Mesodermal cell (in vitro differentiated cells): ENCODE results near the gene ABHD8.

Experiments
- H3K27ac ChIP-seq: 2 replicates; pipeline ENCODE4 v1.7.0; 2013; ENCODE audit warnings: mild to moderate bottlenecking, low read depth, low read length, moderate library complexity; ENCODE audit not compliant: severe bottlenecking
- H3K36me3 ChIP-seq: 2 replicates; pipeline ENCODE4 v1.7.1; 2013; ENCODE audit warnings: mild to moderate bottlenecking, low read length, moderate library complexity; ENCODE audit not compliant: control insufficient read depth, insufficient read depth
- H3K4me1 ChIP-seq: one replicate; pipeline ENCODE4 v1.7.1; 2013; ENCODE audit warnings: mild to moderate bottlenecking, low read length; ENCODE audit not compliant: insufficient read depth, control insufficient read depth, poor library complexity, severe bottlenecking
- H3K4me3 ChIP-seq: 2 replicates; pipeline ENCODE4 v1.7.0; 2013; ENCODE audit warnings: low read length, control low read depth, mild to moderate bottlenecking; ENCODE audit not compliant: insufficient read depth, poor library complexity, severe bottlenecking; ENCODE audit errors: extremely low read depth
- H3K9me3 ChIP-seq: 2 replicates; pipeline ENCODE4 v1.7.1; 2013; ENCODE audit warnings: mild to moderate bottlenecking, low read length, moderate library complexity; ENCODE audit not compliant: control insufficient read depth
- WGBS, 2 experiments: methylation state at CpG; one replicate each; pipeline ENCODE4 v1.1.5; 2013; ENCODE audit warnings: missing lambda C conversion rate in 2 of 2; ENCODE audit not compliant: insufficient coverage in 2 of 2; 5-methylcytosine and 5-hydroxymethylcytosine counted together

The ABHD8 gene

DNA sequence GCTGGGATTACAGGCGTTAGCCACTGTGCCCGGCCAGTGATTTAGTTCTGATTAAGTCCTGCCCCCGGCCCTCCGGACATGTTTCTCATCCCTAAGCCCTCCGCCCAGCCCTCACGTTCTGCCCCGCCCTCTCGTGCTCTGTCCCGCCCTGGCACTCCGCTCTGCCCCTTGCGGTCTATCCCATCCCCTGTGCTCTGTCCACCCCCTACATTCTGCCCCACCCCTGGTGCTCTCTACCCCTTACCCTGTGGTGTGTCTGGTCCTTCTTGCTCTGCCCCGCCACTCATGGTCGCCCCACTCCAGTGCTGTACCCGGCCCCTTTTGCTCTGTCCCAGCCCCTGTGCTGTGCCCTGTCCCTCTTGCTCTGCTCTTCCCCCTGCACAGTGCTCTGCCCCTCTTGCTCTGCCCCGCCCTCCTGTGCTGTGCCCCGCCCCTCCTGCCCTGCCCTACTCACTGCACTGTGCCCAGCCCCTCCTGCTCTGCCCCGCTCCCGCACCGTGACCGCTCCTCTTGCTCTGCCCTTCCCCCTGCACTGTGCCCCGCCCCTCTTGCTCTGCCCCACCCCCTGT, 37.2 kb upstream of the ABHD8 start:
- 49 to 59% methylated on average over 13 to 20 of the region's 21 CpGs for WGBS, 2 experiments
- no peak overlapping the region for H3K4me3 ChIP-seq
- H3K4me1 ChIP-seq, result no peaks in the 10 kb centered on the region
- no peaks in the 10 kb centered on the region for H3K9me3 ChIP-seq
- peaks cover 35% of the 10 kb centered on the region for H3K36me3 ChIP-seq
- H3K27ac ChIP-seq, result no peak overlapping the region

DNA sequence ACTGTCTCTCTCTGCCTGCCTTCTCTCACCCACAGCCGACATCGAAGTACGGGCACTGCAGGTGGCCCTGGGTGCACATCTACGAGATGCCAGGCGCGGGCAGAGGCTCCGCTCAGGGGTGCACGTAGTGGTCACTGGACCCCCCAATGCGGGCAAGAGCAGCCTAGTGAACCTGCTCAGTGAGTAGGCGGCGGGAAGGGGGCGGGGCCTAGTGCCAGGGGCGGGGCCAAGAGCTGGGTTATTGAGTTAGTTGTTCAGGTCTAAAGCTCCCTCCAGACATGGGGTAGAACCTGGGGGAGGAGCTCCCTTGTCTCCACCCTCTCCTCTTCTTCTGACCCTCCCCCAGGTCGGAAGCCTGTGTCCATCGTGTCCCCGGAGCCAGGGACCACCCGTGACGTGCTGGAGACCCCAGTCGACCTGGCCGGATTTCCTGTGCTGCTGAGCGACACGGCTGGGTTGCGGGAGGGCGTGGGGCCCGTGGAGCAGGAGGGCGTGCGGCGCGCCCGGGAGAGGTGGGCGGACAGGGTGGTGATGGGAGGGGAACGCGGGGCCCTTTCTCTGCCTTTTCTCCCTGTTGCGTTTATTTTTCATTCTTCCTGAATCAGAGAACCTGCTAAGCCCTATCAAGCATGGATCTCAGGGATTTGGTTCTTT, 36.0 kb upstream of the ABHD8 start:
- no peak overlapping the region for H3K4me3 ChIP-seq
- H3K9me3 ChIP-seq, result no peaks in the 10 kb centered on the region
- peaks cover 35% of the 10 kb centered on the region for H3K36me3 ChIP-seq
- WGBS, 2 experiments, result 96 to 99% methylated on average over 12 to 27 of the region's 34 CpGs
- H3K27ac ChIP-seq, result no peak overlapping the region
- H3K4me1 ChIP-seq, result no peaks in the 10 kb centered on the region

DNA sequence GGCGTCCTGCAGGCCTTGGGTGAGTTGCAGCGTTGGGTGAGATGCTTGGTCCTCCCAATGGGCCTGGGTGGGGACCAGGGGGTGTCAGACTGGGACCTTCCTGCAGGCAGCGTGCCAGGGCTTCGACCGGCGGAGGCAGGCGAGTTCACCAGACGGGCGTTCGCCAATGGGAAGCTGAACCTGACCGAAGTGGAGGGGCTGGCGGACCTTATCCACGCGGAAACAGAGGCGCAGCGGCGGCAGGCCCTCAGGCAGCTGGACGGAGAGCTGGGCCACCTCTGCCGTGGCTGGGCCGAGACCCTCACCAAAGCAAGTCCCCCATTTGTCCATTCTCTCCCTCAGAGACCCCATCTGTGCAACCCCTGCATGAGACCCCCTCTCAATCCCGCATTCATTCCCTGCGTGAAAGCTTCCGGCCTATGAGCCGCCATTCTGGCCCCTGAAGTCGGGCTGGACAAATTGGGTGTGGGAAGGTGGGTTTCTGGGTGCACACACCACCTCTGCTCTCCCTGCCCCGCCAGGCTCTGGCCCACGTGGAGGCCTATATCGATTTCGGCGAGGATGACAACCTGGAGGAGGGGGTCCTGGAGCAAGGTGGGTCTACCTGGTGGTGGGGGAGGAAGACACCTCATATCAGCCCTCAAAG, 35.3 kb upstream of the ABHD8 start:
- peak overlapping the region; percentile 83 for H3K4me3 ChIP-seq
- peaks cover 29% of the 10 kb centered on the region for H3K36me3 ChIP-seq
- no peaks in the 10 kb centered on the region for H3K9me3 ChIP-seq
- H3K4me1 ChIP-seq, result no peaks in the 10 kb centered on the region
- WGBS, 2 experiments, result 96% methylated on average over 22 to 26 of the region's 30 CpGs
- H3K27ac ChIP-seq, result no peak overlapping the region

DNA sequence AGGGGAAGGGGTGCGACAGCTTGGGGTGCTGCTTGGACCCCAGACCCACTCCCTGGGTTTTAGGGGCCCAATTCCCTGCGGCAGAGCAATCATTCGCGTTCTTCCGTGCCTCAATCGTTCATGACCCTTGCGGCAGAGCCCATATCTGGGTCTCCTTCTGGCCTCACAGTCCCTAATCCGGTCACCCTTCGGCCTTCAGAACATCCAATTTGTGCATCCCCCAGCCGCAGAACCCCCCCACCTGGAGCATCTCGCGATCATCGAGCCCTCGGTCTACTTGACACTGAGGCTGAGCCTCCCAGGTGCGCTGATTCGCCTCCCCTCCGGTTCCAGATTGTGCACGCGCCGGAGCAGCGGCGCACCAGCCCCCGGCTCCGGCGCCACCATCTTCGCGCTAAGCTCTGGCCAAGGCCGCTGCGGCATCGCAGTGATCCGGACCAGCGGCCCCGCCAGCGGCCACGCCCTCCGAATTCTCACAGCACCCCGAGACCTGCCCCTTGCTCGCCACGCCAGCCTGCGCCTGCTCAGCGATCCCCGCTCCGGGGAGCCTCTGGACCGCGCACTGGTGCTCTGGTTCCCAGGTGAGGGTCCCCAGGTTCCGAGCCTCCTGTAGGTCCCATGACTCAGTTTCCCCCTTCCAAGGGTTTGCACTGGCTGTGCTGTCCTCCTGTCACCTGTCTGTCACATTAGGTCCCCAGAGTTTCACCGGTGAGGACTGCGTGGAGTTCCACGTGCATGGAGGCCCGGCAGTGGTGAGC, 34.6 kb upstream of the ABHD8 start:
- Histone ChIP-seq H3K27ac (no peak overlapping the region), H3K36me3 (peaks cover 34% of the 10 kb centered on the region), H3K4me1 (no peaks in the 10 kb centered on the region), H3K4me3 (peak overlapping the region; percentile 83), H3K9me3 (no peaks in the 10 kb centered on the region)
- WGBS, 2 experiments, result 10 to 11% methylated on average over 41 to 47 of the region's 50 CpGs

DNA sequence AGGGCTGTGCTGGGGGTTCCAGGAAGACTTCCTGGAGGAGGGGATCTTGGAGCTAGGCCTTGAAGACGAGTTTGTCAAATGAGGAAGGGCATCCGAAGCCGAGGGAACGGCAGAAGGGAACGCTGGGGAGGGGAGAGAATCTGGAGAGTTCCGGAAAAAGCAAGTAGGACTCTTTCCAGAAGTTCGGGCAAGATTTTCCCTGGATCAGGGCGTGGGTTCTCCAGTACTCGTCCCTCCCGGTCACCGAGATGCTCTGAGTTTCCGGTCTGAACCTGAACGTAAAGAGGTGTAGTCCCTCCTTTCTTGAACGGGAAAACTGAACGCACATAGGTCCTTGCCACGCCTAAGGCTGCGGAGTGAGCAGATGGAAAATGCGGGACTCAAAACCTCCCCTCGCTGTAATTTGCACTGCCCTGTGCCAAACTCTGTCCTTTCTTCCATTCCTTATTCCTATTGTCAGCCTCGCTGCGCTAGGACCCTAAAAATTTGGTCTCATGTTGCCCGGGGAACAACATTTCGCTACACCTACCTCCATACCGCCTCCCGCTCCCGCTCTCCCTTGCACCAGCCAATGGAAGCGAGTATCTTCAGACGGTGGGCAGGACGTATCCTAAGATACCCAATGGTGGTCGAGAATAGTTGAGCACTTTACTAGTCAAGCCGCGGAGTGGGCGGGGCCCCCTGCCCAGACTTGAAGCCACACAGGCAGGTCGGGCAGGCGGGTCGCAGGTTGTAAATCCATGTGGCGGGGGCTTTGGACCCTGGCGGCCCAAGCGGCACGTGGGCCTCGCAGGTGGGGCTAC, 33.8 kb upstream of the ABHD8 start, which contains the start of gene GTPBP3:
GTPBP3 (plus strand) TSS at position 682 of the 803 bp plus-strand sequence; CDS start at position 741, 59 bp downstream.
- Histone ChIP-seq H3K36me3 (peaks cover 34% of the 10 kb centered on the region), H3K4me1 (no peaks in the 10 kb centered on the region), H3K9me3 (no peaks in the 10 kb centered on the region), H3K27ac (peak within 1 kb of the TSS; percentile 78), H3K4me3 (peak within 1 kb of the TSS; percentile 83)
- WGBS, 2 experiments, result 0% methylated on average over 39 to 41 of the region's 41 CpGs

DNA sequence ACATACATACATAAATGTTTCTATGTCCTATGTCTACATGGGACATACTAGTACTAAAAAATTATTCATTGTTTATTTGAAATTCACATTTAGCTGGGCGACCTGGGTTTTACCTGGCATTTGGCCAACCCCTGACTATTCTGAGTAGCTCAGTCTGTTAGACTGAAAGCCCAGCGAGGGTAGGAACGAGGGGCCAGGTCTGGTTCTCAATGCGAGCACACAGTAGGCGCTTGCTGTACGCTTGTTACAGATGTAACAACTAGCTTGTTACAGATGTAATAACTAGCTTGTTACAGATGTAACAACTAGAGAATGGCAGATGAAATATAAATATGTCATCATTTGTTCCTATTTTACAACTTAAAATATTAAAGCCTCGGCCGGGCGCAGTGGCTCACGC, 32.4 kb upstream of the ABHD8 start:
- peaks cover 28% of the 10 kb centered on the region for H3K36me3 ChIP-seq
- no peak overlapping the region for H3K4me3 ChIP-seq
- 93 to 100% methylated on average over 9 to 10 of the region's 10 CpGs for WGBS, 2 experiments
- H3K4me1 ChIP-seq, result no peaks in the 10 kb centered on the region
- no peak overlapping the region for H3K27ac ChIP-seq
- H3K9me3 ChIP-seq, result no peaks in the 10 kb centered on the region

DNA sequence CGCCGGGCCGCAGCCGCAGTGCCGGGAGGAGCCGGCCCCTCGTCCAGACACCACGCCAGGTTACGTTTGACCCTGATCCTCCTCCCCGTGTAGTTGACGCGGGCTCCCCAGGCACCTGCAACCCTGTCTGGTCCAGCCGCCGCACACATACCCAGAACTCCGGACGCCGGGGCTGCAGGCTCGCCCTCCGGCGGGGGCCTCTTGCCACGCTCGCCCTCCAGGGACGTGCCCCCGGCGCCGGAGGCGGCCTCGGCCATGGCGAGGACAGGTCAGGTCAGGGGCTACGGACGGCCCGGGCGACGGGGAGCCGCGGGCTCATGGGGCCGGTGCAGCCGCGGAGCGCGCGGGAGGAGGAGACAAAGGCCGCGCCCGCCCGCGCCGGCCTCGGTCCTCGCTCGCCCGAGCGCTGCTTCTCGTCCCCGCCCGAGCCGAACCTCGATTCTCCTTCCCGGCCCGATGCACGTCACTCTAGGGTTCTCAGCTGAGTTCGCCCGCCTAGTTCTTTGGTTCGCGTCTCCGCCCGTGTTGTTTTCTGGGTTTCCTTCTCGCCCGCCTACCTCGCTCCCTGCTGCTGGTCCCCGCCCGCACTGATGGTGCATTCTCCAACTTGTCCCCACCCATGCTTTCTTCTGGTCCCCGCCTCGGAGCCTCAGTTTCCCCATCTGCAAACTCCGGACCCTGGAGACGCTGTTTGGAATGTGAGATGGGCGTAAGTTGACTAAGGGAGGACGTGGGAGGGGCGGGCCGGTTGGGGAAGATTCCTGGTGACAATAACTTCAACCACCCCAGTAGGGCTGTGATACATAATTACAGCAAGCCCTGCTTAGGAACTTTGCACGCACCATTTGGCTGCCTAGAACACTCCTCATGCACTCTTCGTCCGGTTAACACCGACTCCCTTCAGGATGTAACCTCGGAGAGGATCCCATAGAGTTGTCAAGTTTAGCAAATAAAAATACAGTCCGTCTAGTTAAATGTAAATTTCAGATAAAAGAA, 31.5 kb upstream of the ABHD8 start, which contains the start of gene ANO8:
ANO8 (minus strand) TSS at position 442 of the 996 bp plus-strand sequence; CDS start at position 257, 185 bp downstream.
- Histone ChIP-seq H3K4me1 (no peaks in the 10 kb centered on the region), H3K4me3 (peak within 1 kb of the TSS; percentile 87), H3K9me3 (no peaks in the 10 kb centered on the region), H3K36me3 (peaks cover 33% of the 10 kb centered on the region), H3K27ac (peak within 1 kb of the TSS; percentile 57)
- 4 to 5% methylated on average over 68 to 78 of the region's 86 CpGs for WGBS, 2 experiments

DNA sequence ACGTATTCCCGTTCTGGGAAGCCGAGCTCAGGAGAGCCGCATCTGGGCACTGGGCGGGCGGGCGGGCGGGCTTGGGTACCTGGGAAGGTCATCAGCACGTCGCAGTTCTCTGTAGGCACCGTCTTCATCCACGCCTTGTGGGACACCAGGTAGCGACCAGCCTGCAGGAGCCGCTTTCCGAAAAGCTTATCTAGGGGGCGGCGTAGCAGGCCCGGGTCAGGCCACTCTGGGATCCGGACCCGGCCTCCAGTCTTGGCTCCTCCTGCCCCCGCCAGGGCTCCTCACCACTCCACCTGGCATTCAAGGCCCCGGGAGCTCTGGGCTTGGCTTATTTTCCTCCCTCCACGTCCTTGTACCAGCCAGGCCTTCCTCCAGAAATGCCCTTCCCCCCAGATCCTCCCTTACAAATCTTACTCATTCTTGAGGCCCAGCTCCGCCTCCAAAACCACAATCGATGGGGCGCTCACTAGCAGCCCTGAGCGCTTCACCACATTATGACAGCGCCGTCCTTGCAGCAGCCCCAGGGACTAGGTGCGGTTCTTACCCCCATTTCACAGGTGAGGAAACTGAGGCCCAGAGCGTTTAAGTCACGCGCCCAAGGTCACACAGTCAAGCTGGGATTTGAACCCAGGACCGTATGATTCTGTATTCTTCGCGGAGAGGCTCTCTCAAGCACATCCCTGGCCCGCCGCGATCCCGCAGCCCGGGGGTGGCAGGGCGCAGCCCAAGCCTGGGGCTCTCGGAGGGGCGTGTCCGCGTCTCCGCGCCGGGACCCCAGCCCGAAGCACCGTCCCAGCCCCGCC, 30.6 kb upstream of the ABHD8 start:
- peaks cover 3% of the 10 kb centered on the region for H3K4me1 ChIP-seq
- no peaks in the 10 kb centered on the region for H3K9me3 ChIP-seq
- H3K36me3 ChIP-seq, result peaks cover 27% of the 10 kb centered on the region
- WGBS, 2 experiments, result 36 to 39% methylated on average over 47 to 50 of the region's 52 CpGs
- H3K27ac ChIP-seq, result peak overlapping the region; percentile 57
- peak overlapping the region; percentile 87 for H3K4me3 ChIP-seq
